Breast epithelium (tissue), 4 donors: ENCODE measurements around the gene CUL5. TPM values are rescaled to one million over a fixed set of nuclear protein-coding genes. Genes with fewer than 3 reads are reported as not detected.

ENCODE experiments used
- DNase-seq, 2 donors: peaks; one replicate each; pipeline ENCODE4 v3.0.0-alpha.2; 2019; ENCODE audit warnings: low spot score in 2 of 2
- H3K27ac ChIP-seq, 2 donors: fragments of 200-600 bp; sonication (generic) in 1 of 2; one replicate each; pipeline ENCODE4 v1.5.1; 2016 to 2019; ENCODE audit warnings: mild to moderate bottlenecking in 1 of 2
- H3K27me3 ChIP-seq, 2 donors: fragments of 200-600 bp; sonication (generic) in 1 of 2; one replicate each; pipeline versions ENCODE4 v1.5.1 to v1.6.0; 2017 to 2019; ENCODE audit warnings: control low read depth in 1 of 2, mild to moderate bottlenecking in 1 of 2
- H3K36me3 ChIP-seq: fragments of 200-600 bp; one replicate; pipeline ENCODE4 v1.5.1; 2019
- H3K4me1 ChIP-seq, 2 donors: fragments of 200-600 bp; sonication (generic); one replicate each; pipeline ENCODE4 v1.5.1; 2016 to 2019; ENCODE audit warnings: control low read depth in 1 of 2
- H3K4me3 ChIP-seq, 3 donors: fragments of 200-600 bp; sonication (generic); 1 replicate in 2 of 3; 2 replicates in 1 of 3; pipeline ENCODE4 v1.5.1; 2016 to 2019; ENCODE audit warnings: mild to moderate bottlenecking in 3 of 3, moderate library complexity in 2 of 3
- H3K9me3 ChIP-seq, 2 donors: fragments of 200-600 bp; sonication (generic) in 1 of 2; one replicate each; pipeline ENCODE4 v1.5.1; 2016 to 2019; ENCODE audit warnings: control low read depth in 1 of 2
- POLR2A ChIP-seq: fragments of 450-650 bp; IDR thresholded peaks from one replicate; pipeline ENCODE4 v1.6.1; 2016; ENCODE audit warnings: antibody characterized with exemption, mild to moderate bottlenecking, moderate library complexity
- POLR2AphosphoS5 ChIP-seq, 3 donors: sonication (generic); formaldehyde crosslinking; IDR thresholded peaks; one replicate each; pipeline ENCODE4 v1.6.1; 2017; ENCODE audit warnings: antibody characterized with exemption in 3 of 3
- intact Hi-C: fragments of 100-400 bp; cut with DNase I; formaldehyde crosslinking; loops from one replicate; pipeline ENCODE4 v1.15.1; 2023; ENCODE audit warnings: low total_unique reads
- total RNA-seq, 3 donors: library from RNA; depleted of rRNA; stranded (reverse); fragments of >200 nt; gene quantifications; one replicate each; pipeline ENCODE4 v1.1.0, GENCODE V29; 2016
- TF ChIP-seq, protein P1 (sequence below), 3 donors: fragments of 450-650 bp; IDR thresholded peaks; one replicate each; pipeline ENCODE4 v1.5.1; 2016 to 2017; ENCODE audit warnings: antibody characterized with exemption in 3 of 3, mild to moderate bottlenecking in 3 of 3, moderate library complexity in 3 of 3

CUL5 gene
- total RNA-seq, 3 donors from 2014 or later: 25.9 to 34.4 (median 32.8) TPM

DNA sequence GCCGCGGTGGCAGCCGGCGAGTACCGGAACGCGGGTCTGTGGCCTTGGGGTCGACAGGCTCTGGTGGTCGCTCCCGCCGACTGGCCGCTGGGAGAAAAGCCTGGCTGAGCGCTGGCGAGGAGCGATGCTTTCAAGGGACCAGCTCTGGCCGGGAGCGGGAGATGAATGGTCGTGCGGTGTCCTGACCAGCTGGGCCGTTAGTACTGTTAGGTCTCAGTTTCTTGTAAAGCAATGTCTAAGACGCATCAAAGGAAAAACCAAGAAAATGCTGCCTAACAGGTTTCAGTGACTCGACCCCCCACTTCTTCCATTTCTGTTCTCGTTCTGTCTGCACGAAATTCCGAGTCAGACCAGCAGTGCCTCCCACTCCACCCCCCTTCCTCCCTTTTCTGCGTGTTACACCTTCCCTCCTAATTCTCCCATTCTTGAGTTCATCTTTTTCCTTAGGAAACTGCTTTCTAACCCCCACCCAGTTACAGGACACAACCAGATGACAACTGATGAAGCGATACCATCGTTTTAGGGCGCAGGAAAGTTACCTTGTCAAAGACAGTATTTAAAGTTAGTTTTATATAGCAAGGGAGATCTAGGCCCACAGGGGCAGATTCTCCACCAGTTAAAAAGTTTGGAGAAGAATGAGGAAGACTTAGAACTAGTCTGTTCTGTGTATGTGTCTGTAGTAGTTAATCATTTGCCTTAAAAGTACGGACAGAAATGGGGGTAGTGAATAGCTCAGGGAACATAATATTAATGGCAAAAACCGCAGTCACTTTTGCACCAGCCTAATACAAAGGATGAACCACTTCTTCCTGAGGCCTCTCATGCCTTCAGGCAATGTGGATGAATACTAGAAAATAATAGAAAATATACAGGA, 1.0 kb downstream of the CUL5 start:
- DNase-seq: peak in 1 of 2 donors; percentile 18
- Histone ChIP-seq H3K4me1 (peaks cover 3 to 13% of the 10 kb centered on the region in 2 donors), H3K9me3 (no peaks in the 10 kb centered on the region), H3K27ac (peak overlapping the region; percentile 98 to 99), H3K36me3 (no peaks in the 10 kb centered on the region), H3K27me3 (no peaks in the 10 kb centered on the region), H3K4me3 (peak overlapping the region; percentile 74 to 96 (median 93))
- TF ChIP-seq POLR2AphosphoS5 (IDR thresholded peaks at IDR 0.05) (no peak), POLR2A (no peak)
- TF ChIP-seq, protein P1, sequence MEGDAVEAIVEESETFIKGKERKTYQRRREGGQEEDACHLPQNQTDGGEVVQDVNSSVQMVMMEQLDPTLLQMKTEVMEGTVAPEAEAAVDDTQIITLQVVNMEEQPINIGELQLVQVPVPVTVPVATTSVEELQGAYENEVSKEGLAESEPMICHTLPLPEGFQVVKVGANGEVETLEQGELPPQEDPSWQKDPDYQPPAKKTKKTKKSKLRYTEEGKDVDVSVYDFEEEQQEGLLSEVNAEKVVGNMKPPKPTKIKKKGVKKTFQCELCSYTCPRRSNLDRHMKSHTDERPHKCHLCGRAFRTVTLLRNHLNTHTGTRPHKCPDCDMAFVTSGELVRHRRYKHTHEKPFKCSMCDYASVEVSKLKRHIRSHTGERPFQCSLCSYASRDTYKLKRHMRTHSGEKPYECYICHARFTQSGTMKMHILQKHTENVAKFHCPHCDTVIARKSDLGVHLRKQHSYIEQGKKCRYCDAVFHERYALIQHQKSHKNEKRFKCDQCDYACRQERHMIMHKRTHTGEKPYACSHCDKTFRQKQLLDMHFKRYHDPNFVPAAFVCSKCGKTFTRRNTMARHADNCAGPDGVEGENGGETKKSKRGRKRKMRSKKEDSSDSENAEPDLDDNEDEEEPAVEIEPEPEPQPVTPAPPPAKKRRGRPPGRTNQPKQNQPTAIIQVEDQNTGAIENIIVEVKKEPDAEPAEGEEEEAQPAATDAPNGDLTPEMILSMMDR (IDR thresholded peaks at IDR 0.05): no peak
- intact Hi-C loops: loop anchor here (10.0 kb wide), 1 partner anchor 625 kb away; no protein-coding TSS in a partner anchor

DNA sequence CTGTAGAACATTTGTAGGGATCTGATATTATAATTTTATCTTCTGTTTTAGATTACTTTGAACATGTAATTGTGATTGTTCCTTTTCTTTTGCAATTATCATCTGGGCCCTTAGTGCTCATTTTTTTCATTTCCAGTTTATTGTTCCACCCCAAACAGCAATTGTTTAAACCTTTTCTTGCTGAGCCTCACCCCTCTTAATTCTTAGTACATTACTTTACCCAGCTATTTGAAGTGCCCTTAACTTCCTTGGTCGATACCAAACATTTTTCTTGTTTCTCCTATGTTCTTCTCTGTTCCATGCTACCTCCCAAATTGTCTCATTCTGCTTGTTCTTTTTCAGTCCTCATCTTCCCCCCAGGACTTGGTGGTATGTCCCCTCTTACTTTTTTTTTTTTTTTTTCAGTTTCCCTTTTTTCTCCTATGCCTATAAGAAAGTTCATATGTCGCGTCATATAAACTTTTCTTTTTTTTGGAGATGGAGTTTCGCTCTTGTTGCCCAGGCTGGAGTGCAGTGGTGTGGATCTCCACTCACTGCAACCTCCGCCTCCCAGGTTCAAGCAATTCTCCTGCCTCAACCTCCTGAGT, 3.5 kb downstream of the CUL5 start:
- Histone ChIP-seq H3K27ac (no peak overlapping the region), H3K4me3 (no peak overlapping the region), H3K4me1 (peaks cover 3 to 13% of the 10 kb centered on the region in 2 donors), H3K36me3 (no peaks in the 10 kb centered on the region), H3K27me3 (no peaks in the 10 kb centered on the region), H3K9me3 (no peaks in the 10 kb centered on the region)
- TF ChIP-seq, protein P1 (IDR thresholded peaks at IDR 0.05): no peak
- TF ChIP-seq POLR2A (no peak), POLR2AphosphoS5 (IDR thresholded peaks at IDR 0.05) (no peak)
- intact Hi-C loops: no loop called here
- no peak for DNase-seq

DNA sequence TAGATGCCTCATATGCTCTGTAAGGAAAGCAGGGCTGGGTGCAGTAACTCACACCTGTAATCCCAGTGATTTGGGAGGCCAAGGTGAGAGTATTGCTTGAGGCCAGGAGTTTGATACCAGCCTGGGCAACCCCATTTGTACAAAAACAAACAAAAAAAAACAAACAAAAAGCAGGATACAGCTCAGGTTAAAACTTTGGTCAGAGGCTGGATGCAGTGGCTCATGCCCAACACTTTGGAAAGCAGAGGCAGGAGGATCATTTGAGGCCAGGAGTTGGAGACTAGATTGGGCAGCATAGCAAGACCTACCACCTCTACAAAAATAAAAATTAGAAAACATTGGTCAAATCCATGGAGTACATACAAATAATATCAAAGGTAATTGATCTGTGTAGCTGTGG, 7.9 kb downstream of the CUL5 start:
- TF ChIP-seq, protein P1 (IDR thresholded peaks at IDR 0.05): no peak
- no peak for TF ChIP-seq POLR2A
- no peak for TF ChIP-seq POLR2AphosphoS5 (IDR thresholded peaks at IDR 0.05)
- no peaks in the 10 kb centered on the region for H3K36me3 ChIP-seq
- DNase-seq: no peak
- H3K4me3 ChIP-seq: no peak overlapping the region
- intact Hi-C loops: no loop called here
- H3K27me3 ChIP-seq: no peaks in the 10 kb centered on the region
- no peak overlapping the region for H3K27ac ChIP-seq
- peaks cover 0 to 5% of the 10 kb centered on the region in 2 donors for H3K4me1 ChIP-seq
- H3K9me3 ChIP-seq: no peaks in the 10 kb centered on the region

DNA sequence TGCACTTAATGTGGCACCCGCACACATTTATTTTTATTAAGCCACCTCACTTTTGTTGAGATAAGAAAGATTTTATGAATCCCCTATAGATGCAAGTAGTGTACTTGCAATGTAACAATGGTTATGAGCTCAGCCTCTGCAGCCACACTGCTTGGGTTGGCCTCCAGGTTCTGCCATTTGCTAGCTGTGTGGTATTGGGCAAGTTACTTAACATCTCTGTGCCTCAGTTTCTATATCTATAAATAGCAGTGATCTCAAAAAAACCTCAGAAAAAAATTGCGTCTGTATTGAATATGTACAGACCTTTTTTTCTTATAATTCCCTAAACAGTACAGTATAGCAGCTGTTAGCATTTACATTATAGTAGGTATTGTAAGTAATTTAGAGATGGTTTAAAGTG, 10.0 kb downstream of the CUL5 start:
- Histone ChIP-seq H3K4me3 (no peak overlapping the region), H3K36me3 (no peaks in the 10 kb centered on the region), H3K27me3 (no peaks in the 10 kb centered on the region), H3K9me3 (no peaks in the 10 kb centered on the region), H3K27ac (no peak overlapping the region), H3K4me1 (no peaks in the 10 kb centered on the region)
- TF ChIP-seq, protein P1 (IDR thresholded peaks at IDR 0.05): no peak
- TF ChIP-seq POLR2AphosphoS5 (IDR thresholded peaks at IDR 0.05): no peak
- TF ChIP-seq POLR2A: no peak
- no peak for DNase-seq
- intact Hi-C loops: no loop called here

DNA sequence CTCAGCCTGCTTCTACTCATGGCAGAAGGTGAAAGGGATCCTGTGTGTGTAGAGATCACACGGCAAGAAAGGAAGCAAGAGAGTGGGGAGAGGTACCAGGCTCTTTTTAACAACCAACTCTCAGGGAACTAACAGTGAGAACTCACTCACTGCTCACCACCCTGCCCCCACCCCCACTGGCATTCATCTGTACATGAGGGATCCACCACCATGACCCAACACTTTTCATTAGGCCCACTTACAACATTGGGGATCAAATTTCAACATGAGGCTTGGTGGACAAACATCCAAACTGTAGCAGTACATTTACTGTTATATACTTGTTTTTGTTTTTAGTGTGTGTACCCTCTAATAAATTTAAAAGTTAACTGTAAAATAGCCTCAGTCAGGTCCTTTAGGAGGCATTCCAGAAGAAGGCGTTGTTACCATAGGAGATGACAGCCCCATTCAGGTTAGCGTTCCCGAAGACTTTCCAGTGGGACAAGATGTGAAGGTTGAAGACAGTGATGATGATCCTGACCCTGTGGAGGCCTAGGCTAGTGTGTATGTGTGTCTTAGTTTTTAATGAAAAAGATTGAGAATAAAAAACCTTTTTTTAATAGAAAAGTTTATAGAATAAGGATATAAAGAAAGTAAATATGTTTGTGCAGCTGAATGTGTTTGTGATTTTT, 11.3 kb downstream of the CUL5 start:
- intact Hi-C loops: no loop called here
- TF ChIP-seq POLR2A (no peak), POLR2AphosphoS5 (IDR thresholded peaks at IDR 0.05) (no peak)
- TF ChIP-seq, protein P1 (IDR thresholded peaks at IDR 0.05): no peak
- no peaks in the 10 kb centered on the region for H3K36me3 ChIP-seq
- H3K4me1 ChIP-seq: no peaks in the 10 kb centered on the region
- no peaks in the 10 kb centered on the region for H3K27me3 ChIP-seq
- no peak overlapping the region for H3K27ac ChIP-seq
- no peak overlapping the region for H3K4me3 ChIP-seq
- no peak for DNase-seq
- no peaks in the 10 kb centered on the region for H3K9me3 ChIP-seq
